ENCODE measurements around the gene STRIP2.
"Not testable (repeated sequence)": the region's sequence is repeated elsewhere in the genome, so short reads cannot be mapped to it uniquely, and the experiment has no call there.

STRIP2 gene

DNA sequence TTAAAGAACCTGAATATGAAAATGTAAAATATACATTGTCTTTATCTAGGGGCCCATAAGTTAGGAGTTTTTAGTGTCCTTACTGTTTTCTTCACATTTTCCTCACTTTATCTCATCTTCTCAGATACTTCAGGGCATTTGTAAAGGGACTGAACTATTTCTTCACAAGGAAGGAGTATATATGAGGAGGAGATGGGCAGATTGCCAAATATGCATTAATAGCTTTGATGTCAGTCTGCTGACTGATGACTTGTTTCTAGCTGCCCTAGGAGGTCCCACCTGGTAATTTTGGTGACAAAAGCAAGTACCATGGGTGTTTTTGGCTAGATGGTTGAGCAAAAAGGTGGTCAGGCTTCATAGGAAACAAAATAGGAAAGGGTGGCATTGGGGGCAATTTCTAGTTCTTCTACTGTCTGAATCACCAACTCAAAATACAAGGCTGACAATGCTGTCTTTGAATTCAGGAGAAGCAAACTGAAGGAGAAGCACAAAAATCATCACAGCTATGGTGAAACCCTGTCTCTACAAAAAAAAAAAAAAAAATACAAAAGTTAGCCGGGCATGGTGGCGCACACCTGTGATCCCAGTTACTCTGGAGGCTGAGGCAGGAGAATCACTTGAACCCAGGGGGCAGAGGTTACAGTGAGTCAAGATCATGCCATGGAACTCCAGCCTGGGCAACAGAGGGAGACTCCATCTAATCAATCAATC lies 10.4 kb upstream of the STRIP2 start:
- no peak for DNase-seq

DNA sequence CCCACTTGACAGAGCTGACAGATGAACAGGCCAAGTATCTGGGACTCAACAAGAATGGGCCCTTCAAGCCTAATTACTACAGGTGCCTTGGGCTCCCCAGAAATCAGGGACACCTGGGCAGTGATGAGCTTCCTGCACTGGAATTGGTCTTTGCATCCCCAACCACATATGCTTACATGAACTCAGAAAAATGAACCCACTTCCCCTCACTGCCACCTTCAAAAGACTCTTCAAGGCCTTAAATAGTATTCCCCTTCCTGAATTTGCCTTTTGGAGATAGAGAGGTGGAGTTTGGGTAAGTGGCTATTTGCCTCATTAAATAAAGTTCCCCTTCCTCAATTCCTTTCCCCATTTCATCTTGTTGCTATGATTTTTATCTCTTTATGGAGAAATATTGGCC lies 7.8 kb upstream of the STRIP2 start:
- DNase-seq = no peak

DNA sequence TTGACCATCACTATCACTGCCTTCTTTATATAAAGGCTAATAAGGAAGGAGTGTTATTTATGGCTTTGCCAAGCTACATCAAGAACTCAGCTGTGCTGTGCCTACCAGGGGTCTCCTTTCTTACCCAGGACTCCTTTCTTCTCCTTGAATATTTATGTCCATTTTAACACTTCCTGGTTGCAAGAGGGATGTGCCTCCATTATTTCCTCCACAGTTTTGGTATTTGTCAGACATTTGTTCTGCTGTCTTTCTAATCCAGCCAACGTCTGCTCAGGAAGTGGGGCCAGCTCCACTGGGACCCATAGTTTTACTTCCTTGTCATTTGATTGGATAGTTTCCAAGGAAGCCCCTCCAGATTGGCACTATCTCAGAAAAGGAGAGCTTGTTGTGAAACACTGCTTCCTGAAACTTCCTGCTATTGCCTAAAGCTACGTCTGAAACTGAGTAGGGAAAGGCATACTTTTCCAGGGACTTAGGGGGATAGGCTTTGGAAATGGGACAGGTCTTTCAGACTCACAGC lies 6.6 kb upstream of the STRIP2 start:
- no peak for DNase-seq

DNA sequence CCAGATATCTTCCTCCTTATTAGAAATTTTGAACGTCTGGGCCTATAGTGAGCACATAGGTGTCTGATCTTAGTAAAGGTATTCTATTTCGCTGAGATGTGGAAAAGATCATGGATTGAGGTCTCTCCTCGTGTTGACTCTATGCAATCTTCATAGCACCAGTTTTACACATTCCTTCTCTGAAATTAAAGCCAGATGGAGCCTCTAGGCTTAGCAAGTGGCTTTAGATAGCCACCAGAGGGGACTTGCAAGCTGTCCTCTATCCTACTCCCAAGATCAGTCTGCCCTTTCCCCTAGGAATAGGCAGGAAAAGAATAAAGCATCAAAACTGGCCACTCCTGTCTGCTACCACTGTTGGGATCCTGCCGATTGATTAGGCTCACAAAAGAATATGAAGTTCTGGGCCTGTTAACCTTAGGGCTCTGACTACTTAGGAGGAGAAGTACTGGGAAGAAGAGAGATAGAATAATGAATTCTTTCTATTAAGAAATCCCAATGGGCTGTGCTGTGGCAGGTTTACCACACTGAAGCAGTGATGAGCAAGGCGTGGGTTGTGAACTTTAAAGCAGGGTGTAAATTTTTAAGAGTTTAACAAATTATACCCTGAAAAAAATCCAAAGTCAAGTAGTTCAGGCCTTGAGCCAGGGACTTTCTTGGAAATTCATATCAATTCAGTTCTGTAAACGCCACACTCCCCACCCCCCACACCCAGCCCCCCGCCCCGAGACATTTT lies 2.2 kb upstream of the STRIP2 start:
- DNase-seq = no peak

DNA sequence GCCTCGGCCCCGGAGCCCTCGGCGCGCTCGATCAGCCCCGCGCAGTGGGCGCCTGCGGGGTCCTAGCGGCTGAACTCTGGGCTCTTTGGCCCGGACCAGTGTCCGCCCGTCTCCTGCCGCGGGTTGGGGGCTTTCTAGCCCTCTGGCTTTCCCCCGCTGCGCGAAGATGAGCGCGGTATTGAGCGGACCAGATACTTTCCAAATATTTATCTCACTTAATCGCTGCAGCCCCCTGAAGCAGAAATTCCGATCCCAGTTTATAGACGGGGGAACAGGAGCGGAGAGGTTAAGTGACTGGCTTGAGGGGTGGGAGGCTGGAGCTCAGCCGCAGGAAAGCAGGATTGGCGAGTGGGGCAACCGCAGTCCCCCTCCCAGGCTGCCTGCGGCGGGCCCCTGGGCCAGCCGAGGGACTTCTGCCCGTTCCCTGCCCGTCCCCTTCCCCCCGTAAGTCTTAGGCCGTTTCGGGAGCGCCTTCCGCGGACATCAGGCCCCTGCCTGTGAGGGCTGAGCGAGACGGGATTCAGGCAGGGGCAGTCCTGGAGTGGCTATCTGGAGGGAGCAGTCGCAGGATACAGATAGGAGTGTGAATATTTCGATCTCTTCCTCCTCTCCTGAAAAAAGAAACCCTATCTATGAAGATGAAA lies 565 bp downstream of the STRIP2 start:
- no peak for DNase-seq

DNA sequence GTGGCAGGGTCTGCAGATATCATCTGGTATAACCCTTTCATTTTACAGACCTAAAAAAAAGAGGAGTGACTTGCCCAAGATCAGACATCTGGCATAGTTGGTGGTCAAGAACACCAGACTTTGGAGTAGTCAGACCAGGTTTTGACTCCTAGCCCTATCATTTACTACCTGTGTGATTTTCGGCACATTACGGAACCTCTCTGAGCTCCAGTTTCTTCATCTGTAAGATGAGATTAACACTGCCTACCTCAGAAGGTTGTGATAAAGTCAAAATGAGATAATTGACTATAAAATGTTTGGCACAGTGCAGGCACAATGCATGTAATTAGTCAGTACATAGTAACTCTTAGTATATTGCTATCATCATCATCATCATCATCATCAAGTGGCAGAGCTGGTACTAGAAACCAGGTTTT lies 1.2 kb downstream of the STRIP2 start:
- DNase-seq = no peak

DNA sequence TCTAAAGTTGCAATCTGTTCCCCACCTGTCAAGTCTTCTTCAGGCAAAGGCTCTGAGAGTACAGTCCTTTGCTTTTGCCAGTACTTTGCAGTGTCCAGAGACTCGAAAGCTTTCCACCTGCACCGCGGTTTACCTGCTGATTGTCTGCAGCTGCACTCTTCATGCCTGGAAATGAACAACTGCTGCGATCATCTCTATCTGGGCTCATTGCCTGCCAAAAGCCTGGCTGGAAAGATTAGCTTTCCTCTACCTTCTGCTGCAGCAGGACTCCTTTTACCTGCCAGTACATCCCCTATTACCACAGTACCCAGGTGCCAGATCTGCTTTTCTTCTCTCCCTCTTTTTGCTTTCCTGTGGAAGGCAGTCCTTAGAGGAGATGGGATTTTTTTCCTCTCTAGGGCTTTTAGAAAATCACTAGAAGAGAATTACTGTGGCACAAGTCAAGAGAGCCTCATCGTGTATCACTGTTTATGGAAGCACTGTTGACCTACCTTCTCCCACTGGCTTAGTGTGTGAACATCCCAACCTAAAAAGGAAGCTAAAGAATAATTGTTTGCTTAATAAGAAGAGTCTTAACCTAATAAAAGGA lies 2.2 kb downstream of the STRIP2 start:
- peak; percentile 29 for DNase-seq

DNA sequence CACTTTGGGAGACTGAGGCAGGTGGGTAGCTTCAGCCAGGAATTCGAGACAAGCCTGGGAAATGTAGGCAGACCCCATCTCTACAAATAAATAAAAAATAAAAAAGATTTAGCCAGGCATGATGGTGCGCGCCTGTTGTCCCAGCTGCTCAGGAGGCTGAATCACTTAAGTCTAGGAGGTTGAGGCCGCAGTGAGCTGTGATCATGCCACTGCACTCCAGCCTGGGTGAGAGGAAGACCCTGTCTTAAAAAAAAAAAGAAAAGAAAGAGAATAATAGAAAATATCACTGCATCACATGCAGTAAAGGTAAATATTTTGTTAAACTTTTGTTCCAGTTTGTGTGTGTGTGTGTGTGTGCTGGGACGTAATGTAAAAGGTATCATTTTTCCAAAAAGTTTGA lies 3.0 kb downstream of the STRIP2 start:
- DNase-seq = no peak

DNA sequence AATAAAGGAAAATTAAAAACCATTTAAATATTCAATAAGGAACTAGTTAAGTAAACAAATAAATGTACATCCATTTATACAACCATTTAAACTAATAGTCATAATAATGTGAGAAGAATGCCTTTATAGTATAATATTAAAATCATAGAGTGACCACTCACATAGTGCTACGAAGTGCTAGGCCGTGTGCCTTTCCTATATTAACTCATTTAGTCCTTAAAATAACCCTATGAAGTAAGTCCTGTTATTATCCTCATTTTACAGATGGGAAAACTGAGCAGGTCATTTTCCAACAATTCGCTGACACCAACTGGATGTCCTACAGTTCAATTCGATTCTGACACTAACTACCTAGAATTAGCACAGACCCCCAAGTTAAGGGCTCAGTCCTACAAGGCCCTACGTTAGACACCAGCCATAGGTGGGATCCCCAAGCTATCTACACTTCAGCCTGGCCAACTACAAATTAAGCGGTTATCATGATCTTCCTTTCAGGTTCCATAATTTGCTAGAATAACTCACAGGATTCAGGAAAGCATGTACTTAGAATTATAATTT lies 4.1 kb downstream of the STRIP2 start:
- DNase-seq = no peak

DNA sequence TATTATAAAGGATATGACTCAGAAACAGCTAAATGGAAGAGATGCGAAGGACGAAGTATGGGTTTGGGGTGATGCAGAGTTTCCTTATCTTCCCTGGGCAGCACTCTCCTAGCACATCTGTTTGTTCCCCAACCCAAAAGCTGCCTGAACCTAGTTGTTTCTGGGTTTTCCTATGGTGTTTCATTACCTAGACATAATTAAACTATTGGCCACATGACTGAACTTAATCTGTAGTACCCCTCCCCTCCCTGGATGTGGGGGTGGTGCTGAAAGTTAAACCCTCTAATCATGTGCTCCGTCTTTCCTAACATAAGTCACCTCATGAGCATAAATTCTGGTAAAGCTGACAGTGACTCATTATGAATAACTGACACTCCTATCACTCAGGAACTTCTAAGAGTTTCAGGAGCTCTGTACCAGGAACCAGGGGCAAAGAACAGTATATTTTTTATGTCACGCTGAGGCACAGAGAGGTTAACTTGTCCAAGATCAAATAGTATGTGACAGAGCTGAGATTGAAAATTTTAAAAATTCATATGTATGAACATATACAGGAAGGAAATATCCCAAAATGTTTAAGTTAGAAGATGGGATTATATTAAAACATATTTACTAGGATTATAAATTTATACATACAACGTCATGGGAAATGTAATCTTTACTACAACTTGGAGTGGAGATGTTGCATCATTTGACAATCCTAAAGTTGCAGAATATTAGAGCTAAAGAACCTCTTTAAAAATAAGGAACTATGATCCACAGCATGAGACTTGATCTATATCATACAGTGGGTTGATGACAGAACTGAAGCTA lies 4.8 kb downstream of the STRIP2 start:
- DNase-seq = no peak

DNA sequence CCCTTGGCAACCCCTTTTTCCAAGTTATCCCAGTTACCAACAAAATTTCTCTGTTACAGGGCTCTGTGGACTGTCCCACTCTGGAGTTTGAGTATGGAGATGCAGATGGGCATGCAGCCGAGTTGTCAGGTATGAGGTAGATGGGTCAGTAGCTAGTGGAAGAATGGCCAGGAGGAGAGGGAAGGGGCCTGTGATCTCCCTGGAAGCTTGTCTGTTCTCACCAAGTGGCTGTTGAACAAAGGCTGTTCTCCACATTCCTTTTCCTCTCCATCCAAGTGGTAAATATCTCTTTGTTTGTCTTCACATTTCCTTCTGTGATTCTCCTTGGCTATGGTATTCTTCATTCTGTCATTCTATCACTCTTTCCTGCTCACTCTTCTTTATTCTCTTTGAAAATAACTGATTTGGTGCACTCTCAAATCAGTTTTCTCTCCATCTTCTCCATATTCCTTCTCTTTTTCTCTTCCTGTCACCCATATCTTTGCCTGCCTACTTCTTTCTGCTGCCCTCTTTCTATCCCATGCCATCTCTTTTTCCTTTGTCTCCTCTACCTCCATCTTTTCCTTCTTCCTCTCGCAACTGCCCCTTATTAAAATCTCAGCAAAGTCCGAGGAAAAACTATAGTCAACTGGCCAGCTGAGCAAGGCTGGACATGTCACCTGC lies 5.9 kb downstream of the STRIP2 start:
- DNase-seq = no peak

DNA sequence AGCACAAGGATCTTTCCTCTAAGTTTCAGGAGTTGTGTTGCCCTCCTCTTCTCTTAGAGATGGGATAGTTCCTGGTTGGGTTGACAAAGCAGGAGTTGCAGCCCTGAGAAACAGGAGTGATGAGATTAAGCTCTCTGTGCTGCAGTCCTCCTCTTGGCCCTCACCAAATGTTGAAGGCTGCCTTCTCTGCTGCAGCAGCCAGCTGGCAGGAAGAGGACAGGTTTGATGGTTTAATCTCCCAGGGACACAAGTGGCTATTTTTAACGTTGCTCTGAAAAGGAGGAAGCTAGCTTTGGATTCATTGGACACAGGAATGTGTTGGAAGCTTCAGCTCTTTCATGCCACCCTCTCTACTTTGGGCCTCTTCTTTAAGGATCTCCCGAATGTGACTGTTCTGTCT lies 9.4 kb downstream of the STRIP2 start:
- DNase-seq = no peak

DNA sequence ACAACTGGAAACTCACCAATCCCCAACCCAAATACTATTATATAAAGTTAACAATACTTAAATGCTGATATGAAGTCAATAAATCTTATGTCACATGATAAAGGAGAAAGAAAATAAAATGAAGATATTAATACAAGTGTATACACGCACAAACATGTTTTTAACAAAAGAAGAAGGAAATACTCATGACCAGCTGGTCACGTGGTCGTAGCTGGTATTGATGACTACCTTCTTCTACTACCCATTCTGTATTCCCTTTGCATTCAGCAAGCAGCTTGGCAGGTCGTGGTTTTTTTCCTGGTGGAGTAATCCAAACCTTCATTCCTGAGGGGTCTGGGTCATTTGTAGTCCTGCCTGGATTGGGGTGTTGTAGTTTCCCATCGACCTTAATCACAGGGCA lies 10.5 kb downstream of the STRIP2 start:
- DNase-seq = not testable (repeated sequence)

DNA sequence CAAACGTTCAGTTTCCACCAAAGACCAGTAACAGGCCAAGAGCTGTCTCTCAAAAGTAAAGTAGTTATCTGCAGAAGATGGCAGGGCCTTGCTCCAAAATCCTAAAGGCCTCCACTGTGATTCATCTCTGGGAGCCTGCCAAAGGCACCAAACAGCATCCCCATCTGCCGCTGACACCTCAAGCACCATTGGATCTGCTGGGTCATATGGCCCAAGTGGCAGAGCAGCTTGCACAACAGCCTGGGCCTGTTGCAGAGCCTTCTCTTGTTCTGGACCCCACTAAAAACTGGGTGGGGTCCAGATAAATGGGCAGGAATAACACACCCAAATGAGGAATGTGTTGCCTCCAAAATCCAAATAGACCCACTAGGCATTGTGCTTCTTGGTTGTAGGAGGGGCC lies 12.7 kb downstream of the STRIP2 start:
- DNase-seq = not testable (repeated sequence)

DNA sequence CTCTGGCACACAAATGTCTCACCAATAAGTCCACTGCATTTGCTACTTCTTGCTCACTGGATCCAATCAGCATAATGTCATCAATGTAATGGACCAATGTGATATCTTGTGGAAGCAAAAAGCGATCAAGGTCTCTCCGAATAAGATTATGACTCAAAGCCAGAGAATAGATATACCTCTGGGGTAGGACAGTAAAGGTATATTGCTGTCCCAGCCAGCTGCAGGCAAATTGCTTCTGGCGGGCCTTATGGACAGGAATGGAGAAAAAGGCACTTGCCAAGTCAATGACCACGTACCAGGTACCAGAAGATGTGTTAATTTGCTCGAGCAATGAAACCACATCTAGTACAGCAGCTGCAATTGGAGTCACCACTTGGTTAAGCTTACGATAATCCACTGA lies 13.2 kb downstream of the STRIP2 start:
- DNase-seq = not testable (repeated sequence)

DNA sequence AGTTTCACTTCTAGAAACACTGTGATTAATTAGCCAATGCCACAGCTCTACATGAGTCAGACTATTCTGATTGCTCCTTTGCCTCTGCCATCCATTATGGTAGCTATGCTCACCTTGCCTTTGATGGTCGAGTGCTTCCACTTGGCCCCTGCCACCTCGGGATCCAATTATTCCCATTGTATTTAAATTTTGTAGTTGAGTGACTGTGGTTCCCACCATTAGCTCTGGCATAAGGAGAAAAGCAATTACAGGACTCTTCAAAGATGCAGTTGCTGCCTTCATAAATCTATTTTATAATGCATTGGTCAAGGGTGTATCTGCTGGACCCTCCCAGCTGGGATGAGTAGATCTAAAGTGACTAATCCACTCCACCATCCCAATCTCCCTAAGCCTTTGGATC lies 14.4 kb downstream of the STRIP2 start:
- not testable (repeated sequence) for DNase-seq

DNA sequence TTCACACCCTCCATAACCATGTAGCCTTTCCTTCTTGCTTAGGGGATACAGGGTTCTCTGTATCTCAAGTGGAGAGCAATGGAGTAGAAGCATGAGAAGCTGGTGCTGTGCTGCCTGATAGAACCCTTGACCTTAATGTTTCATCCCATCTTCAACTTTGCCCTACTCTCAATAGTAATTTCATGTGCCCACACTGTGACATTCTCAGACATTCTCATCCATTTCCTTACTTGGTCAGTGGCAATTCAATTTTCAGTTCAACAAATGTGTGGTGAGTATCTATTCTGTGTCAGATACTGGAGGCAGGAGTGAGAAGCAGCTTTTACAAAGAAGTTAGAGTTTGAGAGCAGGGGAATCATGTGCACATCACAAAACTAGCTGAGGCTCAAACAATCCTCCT lies 16.1 kb downstream of the STRIP2 start:
- no peak for DNase-seq

DNA sequence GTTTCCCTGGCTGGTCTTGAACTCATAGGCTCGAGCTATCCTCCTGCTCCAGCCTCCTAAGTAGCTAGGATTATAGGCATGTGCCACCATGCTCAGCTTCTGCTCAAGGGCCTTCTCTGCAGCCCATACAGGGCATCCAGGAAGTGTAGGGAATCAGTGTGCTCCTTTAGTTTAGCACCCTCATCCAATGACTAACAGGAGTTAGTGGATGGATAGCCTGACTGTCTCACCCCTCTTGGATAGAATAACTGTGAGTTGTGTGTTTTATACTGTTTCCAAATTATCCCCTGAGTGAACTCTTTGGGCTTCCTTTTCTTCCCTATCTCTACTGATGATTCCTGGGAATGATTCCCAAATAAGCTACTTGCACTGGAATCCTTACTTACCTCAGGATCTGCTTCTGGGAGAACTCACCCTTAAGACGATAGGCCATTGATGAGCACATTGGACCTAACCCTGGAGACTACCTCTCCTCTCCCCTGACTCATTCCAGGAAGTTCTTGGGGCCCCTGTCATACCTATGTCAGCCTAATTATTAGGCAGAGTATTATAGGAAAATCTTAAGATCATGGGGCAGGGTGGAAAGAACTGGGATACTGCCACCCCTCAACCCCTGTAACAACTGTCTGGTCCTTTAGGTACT lies 18.5 kb downstream of the STRIP2 start:
- no peak for DNase-seq

DNA sequence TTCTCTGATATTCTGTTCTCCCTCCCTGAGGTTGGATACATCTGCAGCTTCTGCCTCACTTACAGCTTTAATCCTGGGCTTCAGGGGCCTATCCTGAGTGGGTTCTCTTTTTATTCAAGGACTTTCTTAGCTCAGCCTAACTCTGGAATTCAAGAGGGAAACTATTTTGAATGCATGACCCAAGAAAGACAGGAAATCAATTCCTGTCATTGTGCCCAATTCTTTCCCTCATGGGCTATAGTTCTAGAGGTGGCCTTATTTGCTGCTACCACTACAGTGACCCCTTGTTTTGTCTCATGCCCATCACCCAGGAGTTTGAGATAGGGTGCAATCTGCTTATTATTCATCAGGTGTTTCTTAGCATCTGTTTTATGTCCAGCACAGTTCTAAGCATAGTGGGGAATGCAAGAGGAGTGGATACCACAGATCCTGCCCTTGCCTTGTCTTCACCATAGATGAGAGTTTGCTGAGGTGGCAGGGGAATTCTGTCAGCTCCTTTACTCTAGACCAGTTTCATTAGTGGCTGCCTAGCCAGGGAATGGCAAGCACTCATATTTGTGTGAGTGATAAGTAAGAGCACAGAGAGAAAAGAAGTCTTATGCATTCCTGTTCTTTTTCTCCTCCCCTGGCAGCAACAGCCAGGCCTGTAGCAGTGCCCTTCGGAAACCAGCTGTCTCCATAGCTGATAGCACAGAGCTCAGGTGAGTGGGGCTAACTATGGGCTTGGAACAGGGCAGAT lies 19.4 kb downstream of the STRIP2 start:
- no peak for DNase-seq

DNA sequence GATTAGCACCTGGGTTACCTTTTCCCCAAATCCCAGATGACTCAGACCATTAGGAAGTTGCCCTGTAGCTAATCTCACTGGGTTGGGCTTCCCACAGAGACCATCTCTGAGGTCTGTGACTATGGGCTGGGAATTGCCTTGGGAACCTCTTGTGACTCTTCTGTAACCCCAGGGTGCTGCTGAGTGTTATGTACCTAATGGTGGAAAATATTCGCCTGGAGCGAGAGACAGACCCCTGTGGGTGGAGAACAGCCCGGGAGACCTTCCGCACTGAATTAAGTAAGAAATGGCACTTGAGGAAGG lies 20.0 kb downstream of the STRIP2 start:
- DNase-seq = no peak

DNA sequence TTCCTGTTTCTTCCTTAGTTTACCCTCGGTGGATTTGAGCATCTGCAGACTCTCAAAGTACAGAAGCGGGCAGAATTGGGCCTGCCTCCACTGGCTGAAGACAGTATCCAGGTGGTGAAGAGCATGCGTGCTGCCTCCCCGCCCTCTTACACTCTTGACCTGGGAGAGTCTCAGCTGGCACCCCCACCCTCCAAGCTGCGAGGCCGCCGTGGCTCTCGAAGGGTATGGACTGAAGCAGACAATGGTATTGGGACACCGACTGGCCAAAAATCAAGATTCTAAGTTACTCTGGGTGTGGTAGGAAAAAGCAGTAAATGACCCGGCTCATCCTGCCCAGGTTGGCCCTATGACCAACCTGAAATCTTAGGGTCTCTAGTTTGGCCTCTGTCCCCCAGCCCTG lies 22.2 kb downstream of the STRIP2 start:
- DNase-seq = no peak
